Measurements from ENCODE around the gene LEUTX. TPM values are rescaled to one million over a fixed set of nuclear protein-coding genes. Genes with fewer than 3 reads are reported as not detected.

LEUTX gene
- total RNA-seq, 1 experiment from 2014 or later = not detected

- Histone ChIP-seq H3K23ac (ENCODE audit: insufficient read length, low read depth, low read length) (no peak overlapping the region), H2BK120ac (ENCODE audit: low read depth, low read length, poor library complexity, severe bottlenecking) (no peak overlapping the region), H3K27ac (ENCODE audit: insufficient read length, low read depth, low read length) (no peak overlapping the region), H4K5ac (ENCODE audit: insufficient read length, low read depth, low read length) (no peak overlapping the region), H3T11ph (ENCODE audit: low read length) (no peak overlapping the region), H3K4ac (ENCODE audit: low read depth, low read length) (no peak overlapping the region), H3K56ac (ENCODE audit: insufficient read length, low read depth, low read length) (no peak overlapping the region), H2BK15ac (ENCODE audit: low read depth, low read length) (no peak overlapping the region), H3K18ac (ENCODE audit: insufficient read length, low read depth, low read length) (no peak overlapping the region), H2BK5ac (ENCODE audit: insufficient read length, low read length) (no peak overlapping the region), H4K20me1 (ENCODE audit: control insufficient read depth, insufficient read depth, insufficient read length) (no peaks in the 10 kb centered on the region), H3K23me2 (ENCODE audit: insufficient read length, low read depth, low read length, poor library complexity, severe bottlenecking) (no peaks in the 10 kb centered on the region), H2BK12ac (ENCODE audit: insufficient read length, low read depth, low read length) (no peak overlapping the region), H4K8ac (replicated peaks; ENCODE audit: insufficient read length, low read depth, low read length) (no peak overlapping the region), H3K9me3 (ENCODE audit: control insufficient read depth, low read depth, low read length) (peaks cover 4% of the 10 kb centered on the region), H3K79me1 (ENCODE audit: insufficient read depth, low read depth, low read length, poor library complexity, severe bottlenecking) (no peaks in the 10 kb centered on the region), H3K9ac (ENCODE audit: extremely low read depth, insufficient read length, low read length) (no peak overlapping the region), H3K27me3 (ENCODE audit: insufficient read depth, low read length) (no peaks in the 10 kb centered on the region), H2AK5ac (ENCODE audit: insufficient read length, low read length) (no peak overlapping the region), H4K91ac (ENCODE audit: insufficient read length, low read depth, low read length) (no peak overlapping the region), H3K14ac (ENCODE audit: insufficient read depth, low read length) (no peak overlapping the region), H3K4me2 (ENCODE audit: insufficient read depth, insufficient read length, low read length) (no peak overlapping the region), H3K4me1 (ENCODE audit: insufficient read depth, low read length) (peaks cover 2% of the 10 kb centered on the region; the same call in 1 of the 2 replicates), H2BK20ac (ENCODE audit: low read depth, low read length, poor library complexity, severe bottlenecking) (no peak overlapping the region), H3K79me2 (ENCODE audit: insufficient read depth, low read length) (no peaks in the 10 kb centered on the region), H2AFZ (ENCODE audit: low read length) (no peak overlapping the region)
- no peak for DNase-seq
- H3K9me3 Mint-ChIP-seq = peaks cover 3 to 5% of the 10 kb centered on the region in 2 experiments; a peak in 4 of 5 replicates
- no CpG with 5 or more reads among the region's 4 CpGs for WGBS (ENCODE audit: extremely low coverage, insufficient read length, low lambda C conversion rate)
- peaks cover 0 to 4% (median 0%) of the 10 kb centered on the region in 3 experiments; a peak in 1 of 7 replicates for H3K36me3 Mint-ChIP-seq (ENCODE audit: insufficient read depth in 1 of 3, low read depth in 3 of 3)
- H3K4me1 Mint-ChIP-seq = peaks cover 43 to 47% of the 10 kb centered on the region in 2 experiments
- H3K4me3 Mint-ChIP-seq = no peak overlapping the region; a peak in 1 of 5 replicates
- no peak for TF ChIP-seq CTCF (conservative IDR thresholded peaks at IDR 0.05)
- H3K27ac Mint-ChIP-seq = no peak overlapping the region
- no peaks in the 10 kb centered on the region; the same call in none of the 2 replicates for H3K27me3 Mint-ChIP-seq (ENCODE audit: low read depth)
Observed at GRCh38 chr19:39768786-39769185, 9.9 kb upstream of the LEUTX start.

Measured in H9 (cell line).